IMR-90 (cell line): Measurements from ENCODE around the gene SWAP70. TPM values are rescaled to one million over a fixed set of nuclear protein-coding genes. Genes with fewer than 3 reads are reported as not detected.

ENCODE experiments used
- ATAC-seq: fragments of 200-7000 bp; cut with Tn5 transposase; 2 replicates; pipeline ENCODE4 v1.9.1; 2020; ENCODE audit warnings: low read depth, mild to moderate bottlenecking, moderate library complexity
- BruUV-seq: library from RNA; stranded (reverse); fragments of 400-500 nt; replicated peaks from 2 replicates; lab custom pipeline; 2021; lab: Mats Ljungman, UMichigan
- CTCF ChIA-PET: fragments of 300-600 bp; formaldehyde crosslinking; extraction: SDS; loops from one replicate; lab custom pipeline; 2021; ENCODE audit warnings: antibody characterized with exemption; lab: Yijun Ruan, JAX
- POLR2A ChIA-PET: fragments of 300-600 bp; sonication (Branson Sonifier 250); formaldehyde crosslinking; loops from one replicate; lab custom pipeline; 2022; ENCODE audit warnings: antibody characterized with exemption; ENCODE audit not compliant: unreplicated experiment; lab: Charles Lee
- DNase-seq: peaks from one replicate; pipeline ENCODE4 v3.0.0; 2013
- H2AFZ ChIP-seq: replicated peaks from 2 replicates; pipeline ENCODE3; 2013; ENCODE audit warnings: low read length, mild to moderate bottlenecking; ENCODE audit not compliant: poor library complexity
- H2AK5ac ChIP-seq: 2 replicates; pipeline ENCODE4 v1.6.1; 2013; ENCODE audit warnings: low read depth, low read length, inconsistent platforms
- H2AK9ac ChIP-seq: replicated peaks from 2 replicates; pipeline ENCODE3; 2013; ENCODE audit warnings: mild to moderate bottlenecking, low read depth, low read length, moderate library complexity; ENCODE audit not compliant: poor library complexity
- H2BK120ac ChIP-seq: 2 replicates; pipeline ENCODE4 v1.6.1; 2013; ENCODE audit warnings: low read depth, low read length, inconsistent platforms
- H2BK15ac ChIP-seq: 3 replicates; pipeline ENCODE4 v1.6.1; 2013; ENCODE audit warnings: low read depth, low read length, inconsistent platforms
- H2BK20ac ChIP-seq: 2 replicates; pipeline ENCODE4 v1.6.1; 2013; ENCODE audit warnings: low read depth, mild to moderate bottlenecking, inconsistent platforms, low read length, moderate library complexity
- H2BK5ac ChIP-seq: 2 replicates; pipeline ENCODE4 v1.6.1; 2013; ENCODE audit warnings: mild to moderate bottlenecking, low read depth, low read length, inconsistent platforms; ENCODE audit not compliant: poor library complexity, severe bottlenecking
- H3K14ac ChIP-seq: replicated peaks from 2 replicates; pipeline ENCODE4 v1.6.1; 2013; ENCODE audit warnings: low read depth, low read length, inconsistent platforms
- H3K18ac ChIP-seq: 2 replicates; pipeline ENCODE4 v1.6.1; 2013; ENCODE audit warnings: low read depth, low read length, control low read depth
- H3K23ac ChIP-seq: 2 replicates; pipeline ENCODE4 v1.6.1; 2013; ENCODE audit warnings: low read depth, low read length, inconsistent platforms
- H3K27ac ChIP-seq: 2 replicates; pipeline ENCODE4 v1.5.1; 2013; ENCODE audit warnings: mild to moderate bottlenecking, control low read depth, low read length; ENCODE audit not compliant: insufficient read depth
- H3K27me3 ChIP-seq: 2 replicates; pipeline ENCODE4 v1.6.1; 2013; ENCODE audit warnings: low read length; ENCODE audit not compliant: control insufficient read depth, insufficient read depth
- H3K36me3 ChIP-seq: 2 replicates; pipeline ENCODE4 v1.6.1; 2013; ENCODE audit warnings: low read length, mixed read lengths; ENCODE audit not compliant: control insufficient read depth, insufficient read depth
- H3K4ac ChIP-seq: 2 replicates; pipeline ENCODE4 v1.6.1; 2013; ENCODE audit warnings: low read depth, low read length, inconsistent platforms
- H3K4me1 ChIP-seq: 2 replicates; pipeline ENCODE4 v1.6.1; 2013; ENCODE audit warnings: low read length, mixed read lengths; ENCODE audit not compliant: control insufficient read depth, insufficient read depth
- H3K4me2 ChIP-seq: 2 replicates; pipeline ENCODE4 v1.6.1; 2013; ENCODE audit warnings: low read depth, mild to moderate bottlenecking, control low read depth, low read length, moderate library complexity
- H3K4me3 ChIP-seq: 2 replicates; pipeline ENCODE4 v1.5.1; 2013; ENCODE audit warnings: low read depth, mild to moderate bottlenecking, control low read depth, low read length, moderate library complexity; ENCODE audit not compliant: insufficient read depth
- H3K56ac ChIP-seq: 2 replicates; pipeline ENCODE4 v1.6.1; 2013; ENCODE audit warnings: low read length, inconsistent platforms; ENCODE audit not compliant: insufficient read depth; ENCODE audit errors: extremely low read depth
- H3K79me1 ChIP-seq, 2 experiments: 2 replicates each; pipeline ENCODE4 v1.6.1; 2013; ENCODE audit warnings: low read length in 2 of 2, inconsistent platforms in 1 of 2, low read depth in 1 of 2
- H3K9ac ChIP-seq: 2 replicates; pipeline ENCODE4 v1.6.1; 2013; ENCODE audit warnings: low read depth, low read length, control low read depth
- H3K9me1 ChIP-seq: 2 replicates; pipeline ENCODE4 v1.6.1; 2013; ENCODE audit warnings: low read length, inconsistent platforms; ENCODE audit not compliant: insufficient read depth
- H3K9me3 ChIP-seq: 2 replicates; pipeline ENCODE4 v1.6.1; 2013; ENCODE audit warnings: low read length; ENCODE audit not compliant: control insufficient read depth, insufficient read depth
- H4K20me1 ChIP-seq: 2 replicates; pipeline ENCODE4 v1.6.1; 2013; ENCODE audit warnings: low read length, inconsistent platforms; ENCODE audit not compliant: insufficient read depth
- H4K5ac ChIP-seq: 2 replicates; pipeline ENCODE4 v1.6.1; 2013; ENCODE audit warnings: mild to moderate bottlenecking, low read depth, low read length, control low read depth
- H4K8ac ChIP-seq, 2 experiments: 2 replicates each; pipeline ENCODE4 v1.6.1; 2013; ENCODE audit warnings: low read depth in 2 of 2, low read length in 2 of 2, control low read depth in 1 of 2, inconsistent platforms in 1 of 2
- H4K91ac ChIP-seq: 2 replicates; pipeline ENCODE4 v1.6.1; 2013; ENCODE audit warnings: low read depth, low read length, inconsistent platforms; ENCODE audit not compliant: insufficient read depth
- BHLHE40 ChIP-seq: fragments of 150-350 bp; IDR thresholded peaks from 2 replicates; pipeline ENCODE4 v1.6.1; 2016; ENCODE audit warnings: mild to moderate bottlenecking, low read depth, low read length
- CHD1 ChIP-seq: IDR thresholded peaks from 2 replicates; pipeline ENCODE4 v1.6.1; 2012; ENCODE audit warnings: low read depth, low read length, improper control_type of control experiment
- FOS ChIP-seq: fragments of 150-350 bp; IDR thresholded peaks from 2 replicates; pipeline ENCODE4 v1.6.1; 2016; ENCODE audit warnings: low read depth, low read length
- MAFK ChIP-seq: IDR thresholded peaks from 2 replicates; pipeline ENCODE4 v1.6.1; 2012; ENCODE audit warnings: low read depth, low read length, improper control_type of control experiment
- MAZ ChIP-seq: IDR thresholded peaks from 2 replicates; pipeline ENCODE4 v1.6.1; 2012; ENCODE audit warnings: low read depth, mild to moderate bottlenecking, low read length, improper control_type of control experiment, moderate library complexity, borderline replicate concordance
- NFE2L2 ChIP-seq: fragments of 150-350 bp; IDR thresholded peaks from 2 replicates; pipeline ENCODE4 v1.6.1; 2016; ENCODE audit warnings: low read depth, mild to moderate bottlenecking, low read length
- POLR2A ChIP-seq: IDR thresholded peaks from 2 replicates; pipeline ENCODE4 v1.6.1; 2012; ENCODE audit warnings: mild to moderate bottlenecking, low read depth, low read length
- RAD21 ChIP-seq: IDR thresholded peaks from 2 replicates; pipeline ENCODE4 v1.6.1; 2012; ENCODE audit warnings: low read length, improper control_type of control experiment
- RCOR1 ChIP-seq: IDR thresholded peaks from 2 replicates; pipeline ENCODE4 v1.6.1; 2012; ENCODE audit warnings: mild to moderate bottlenecking, low read length, improper control_type of control experiment; ENCODE audit not compliant: insufficient replicate concordance
- RFX5 ChIP-seq: IDR thresholded peaks from 2 replicates; pipeline ENCODE4 v1.8.0; 2012; ENCODE audit warnings: low read depth, mild to moderate bottlenecking, low read length, moderate library complexity
- SMC3 ChIP-seq: fragments of 150-350 bp; IDR thresholded peaks from 2 replicates; pipeline ENCODE4 v1.6.1; 2016; ENCODE audit warnings: low read depth, mild to moderate bottlenecking, antibody characterized with exemption, low read length, moderate library complexity
- WGBS, 2 experiments: methylation state at CpG; one replicate each; pipeline versions ENCODE4 v1.1.5 to v1.1.7; 2013; ENCODE audit warnings: missing lambda C conversion rate in 2 of 2; ENCODE audit not compliant: insufficient read length in 1 of 2; ENCODE audit errors: extremely low coverage in 2 of 2; 5-methylcytosine and 5-hydroxymethylcytosine counted together
- dilution Hi-C: fragments of 300-500 bp; cut with HindIII; formaldehyde crosslinking; loops from one replicate; pipeline ENCODE4 v1.14.3; 2018; ENCODE audit warnings: low sequenced_read_pairs; ENCODE audit not compliant: unreplicated experiment
- in situ Hi-C: fragments of 300-500 bp; cut with MboI; formaldehyde crosslinking; loops from 3 replicates; pipeline ENCODE4 v1.14.3; 2019; ENCODE audit warnings: low sequenced_read_pairs, inconsistent platforms, mixed read lengths
- intact Hi-C: fragments of 100-400 bp; cut with micrococcal nuclease; formaldehyde crosslinking; loops from 2 replicates; pipeline ENCODE4 v1.10.0; 2022
- polyA plus RNA-seq, 3 experiments: library from polyadenylated mRNA; depleted of rRNA; stranded (reverse); fragments of >200 nt; gene quantifications; 2 replicates each; pipeline ENCODE4 v1.2.3, GENCODE V29; 2012; ENCODE audit warnings: low replicate concordance in 1 of 3
- total RNA-seq: library from RNA; depleted of rRNA; stranded (reverse); fragments of >200 nt; gene quantifications from 2 replicates; pipeline ENCODE4 v1.2.3, GENCODE V29; 2012
- TF ChIP-seq, protein P1 (sequence below): conservative IDR thresholded peaks from 2 replicates; pipeline ENCODE4 v1.5.1; 2012; ENCODE audit warnings: mild to moderate bottlenecking, low read depth, low read length, improper control_type of control experiment
- TF ChIP-seq, protein P2 (sequence below): fragments of 150-350 bp; IDR thresholded peaks from 2 replicates; pipeline ENCODE4 v1.6.1; 2016; ENCODE audit warnings: low read depth, mild to moderate bottlenecking, low read length, moderate library complexity, borderline replicate concordance
- TF ChIP-seq, protein P3 (sequence below): fragments of 150-350 bp; IDR thresholded peaks from 2 replicates; pipeline ENCODE4 v1.6.1; 2017; ENCODE audit warnings: mild to moderate bottlenecking, antibody characterized with exemption, low read length, low read depth

Gene SWAP70
- total and polyA plus RNA-seq, 2 of the 4 experiments (the other 2 are of a cell fraction): 15.5 to 19.9 TPM

DNA sequence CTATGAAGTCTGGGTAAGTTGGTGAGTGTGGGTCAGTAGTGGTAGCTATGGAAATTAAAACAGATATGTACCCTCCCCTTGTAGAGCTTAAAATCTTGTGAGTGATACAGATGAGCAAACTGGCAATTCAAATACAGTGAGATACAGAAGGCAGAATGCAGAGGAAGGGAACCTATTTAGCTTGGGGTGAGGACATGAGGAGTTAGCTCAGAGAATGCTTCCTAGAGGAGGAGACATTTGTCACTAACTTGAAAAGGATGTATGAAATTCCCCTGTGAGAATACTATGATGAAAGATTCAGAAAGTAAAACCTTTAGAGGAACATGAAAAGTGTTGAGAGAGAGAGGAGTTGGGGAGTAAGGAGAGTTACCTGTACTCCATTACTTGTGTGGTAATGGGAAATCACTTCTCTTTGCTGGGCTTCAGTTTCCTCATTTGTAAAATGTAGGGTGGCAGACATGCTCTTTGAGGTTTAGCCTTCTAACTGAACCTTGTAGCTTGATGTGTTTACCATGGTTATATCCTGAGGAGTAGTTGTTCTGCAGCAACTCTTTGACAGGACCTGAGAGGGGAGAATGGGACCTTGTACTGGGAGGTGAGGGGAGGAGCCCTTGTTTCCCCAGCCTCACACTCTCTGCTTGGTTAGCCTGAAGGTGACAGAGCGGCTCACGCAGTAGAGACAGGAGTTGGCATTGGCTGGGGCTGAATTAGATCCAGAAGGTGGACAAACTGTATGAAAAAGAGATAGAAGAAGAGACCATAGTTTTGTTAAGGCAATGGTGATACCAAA lies 17.9 kb downstream of the SWAP70 start:
- H3K27me3 ChIP-seq: no peaks in the 10 kb centered on the region
- peaks cover 51% of the 10 kb centered on the region; the same call in 1 of the 2 replicates for H4K20me1 ChIP-seq
- H2BK20ac ChIP-seq: no peak overlapping the region
- peaks cover 14% of the 10 kb centered on the region; the same call in 1 of the 2 replicates for H3K9me1 ChIP-seq
- ChIA-PET CTCF (no interaction called here), POLR2A (no interaction called here)
- no peak overlapping the region for H4K8ac ChIP-seq
- DNase-seq (no peak), ATAC-seq (no peak)
- H3K14ac ChIP-seq: no peak overlapping the region
- in situ Hi-C loops (no loop called here), dilution Hi-C loops (no loop called here), intact Hi-C loops (no loop called here)
- no peak overlapping the region for H2BK5ac ChIP-seq
- H3K79me1 ChIP-seq: peaks cover 34 to 73% of the 10 kb centered on the region in 2 experiments
- H3K27ac ChIP-seq: no peak overlapping the region
- H2AFZ ChIP-seq: no peak overlapping the region
- 0 out of 2 replicates have a peak, but pooled peaks cover 3% of the 10 kb centered on the region for H3K4me1 ChIP-seq
- no peak overlapping the region for H3K9ac ChIP-seq
- H2AK9ac ChIP-seq: no peak overlapping the region
- H3K4me3 ChIP-seq: no peak overlapping the region
- H3K56ac ChIP-seq: no peak overlapping the region
- no TSS peak for BruUV-seq
- H3K4me2 ChIP-seq: no peak overlapping the region
- peak overlapping the region; percentile 4; the same call in 1 of the 2 replicates for H3K23ac ChIP-seq
- no peak overlapping the region for H4K5ac ChIP-seq
- WGBS, 2 experiments: no CpG with 5 or more reads among the region's 2 CpGs
- H2BK15ac ChIP-seq: no peak overlapping the region
- H3K18ac ChIP-seq: no peak overlapping the region
- no peaks in the 10 kb centered on the region; the same call in none of the 2 replicates for H3K36me3 ChIP-seq
- no peaks in the 10 kb centered on the region for H3K9me3 ChIP-seq
- H2BK120ac ChIP-seq: no peak overlapping the region
- no peak overlapping the region for H4K91ac ChIP-seq
- no peak for TF ChIP-seq BHLHE40
- TF ChIP-seq, protein P1, sequence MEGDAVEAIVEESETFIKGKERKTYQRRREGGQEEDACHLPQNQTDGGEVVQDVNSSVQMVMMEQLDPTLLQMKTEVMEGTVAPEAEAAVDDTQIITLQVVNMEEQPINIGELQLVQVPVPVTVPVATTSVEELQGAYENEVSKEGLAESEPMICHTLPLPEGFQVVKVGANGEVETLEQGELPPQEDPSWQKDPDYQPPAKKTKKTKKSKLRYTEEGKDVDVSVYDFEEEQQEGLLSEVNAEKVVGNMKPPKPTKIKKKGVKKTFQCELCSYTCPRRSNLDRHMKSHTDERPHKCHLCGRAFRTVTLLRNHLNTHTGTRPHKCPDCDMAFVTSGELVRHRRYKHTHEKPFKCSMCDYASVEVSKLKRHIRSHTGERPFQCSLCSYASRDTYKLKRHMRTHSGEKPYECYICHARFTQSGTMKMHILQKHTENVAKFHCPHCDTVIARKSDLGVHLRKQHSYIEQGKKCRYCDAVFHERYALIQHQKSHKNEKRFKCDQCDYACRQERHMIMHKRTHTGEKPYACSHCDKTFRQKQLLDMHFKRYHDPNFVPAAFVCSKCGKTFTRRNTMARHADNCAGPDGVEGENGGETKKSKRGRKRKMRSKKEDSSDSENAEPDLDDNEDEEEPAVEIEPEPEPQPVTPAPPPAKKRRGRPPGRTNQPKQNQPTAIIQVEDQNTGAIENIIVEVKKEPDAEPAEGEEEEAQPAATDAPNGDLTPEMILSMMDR: no peak
- TF ChIP-seq RFX5: no peak
- TF ChIP-seq POLR2A: no peak
- TF ChIP-seq MAFK: no peak
- TF ChIP-seq, protein P2, sequence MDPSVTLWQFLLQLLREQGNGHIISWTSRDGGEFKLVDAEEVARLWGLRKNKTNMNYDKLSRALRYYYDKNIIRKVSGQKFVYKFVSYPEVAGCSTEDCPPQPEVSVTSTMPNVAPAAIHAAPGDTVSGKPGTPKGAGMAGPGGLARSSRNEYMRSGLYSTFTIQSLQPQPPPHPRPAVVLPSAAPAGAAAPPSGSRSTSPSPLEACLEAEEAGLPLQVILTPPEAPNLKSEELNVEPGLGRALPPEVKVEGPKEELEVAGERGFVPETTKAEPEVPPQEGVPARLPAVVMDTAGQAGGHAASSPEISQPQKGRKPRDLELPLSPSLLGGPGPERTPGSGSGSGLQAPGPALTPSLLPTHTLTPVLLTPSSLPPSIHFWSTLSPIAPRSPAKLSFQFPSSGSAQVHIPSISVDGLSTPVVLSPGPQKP: no peak
- no peak for TF ChIP-seq RAD21
- TF ChIP-seq FOS: no peak
- TF ChIP-seq MAZ: no peak
- no peak for TF ChIP-seq RCOR1
- TF ChIP-seq SMC3: no peak
- TF ChIP-seq, protein P3, sequence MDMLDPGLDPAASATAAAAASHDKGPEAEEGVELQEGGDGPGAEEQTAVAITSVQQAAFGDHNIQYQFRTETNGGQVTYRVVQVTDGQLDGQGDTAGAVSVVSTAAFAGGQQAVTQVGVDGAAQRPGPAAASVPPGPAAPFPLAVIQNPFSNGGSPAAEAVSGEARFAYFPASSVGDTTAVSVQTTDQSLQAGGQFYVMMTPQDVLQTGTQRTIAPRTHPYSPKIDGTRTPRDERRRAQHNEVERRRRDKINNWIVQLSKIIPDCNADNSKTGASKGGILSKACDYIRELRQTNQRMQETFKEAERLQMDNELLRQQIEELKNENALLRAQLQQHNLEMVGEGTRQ: no peak
- no peak for TF ChIP-seq NFE2L2
- TF ChIP-seq CHD1: no peak
- H2AK5ac ChIP-seq: peak overlapping the region; percentile 52; the same call in 1 of the 2 replicates
- H3K4ac ChIP-seq: no peak overlapping the region
